Breast epithelium (tissue), 3 donors: Measurements from ENCODE around the gene PPP2R2D.

Experiments
- CTCF ChIP-seq, 3 donors: fragments of 450-650 bp; IDR thresholded peaks; one replicate each; pipeline ENCODE4 v1.5.1; 2016 to 2017; ENCODE audit warnings: antibody characterized with exemption in 3 of 3, mild to moderate bottlenecking in 3 of 3, moderate library complexity in 3 of 3
- POLR2A ChIP-seq: fragments of 450-650 bp; IDR thresholded peaks from one replicate; pipeline ENCODE4 v1.6.1; 2016; ENCODE audit warnings: antibody characterized with exemption, mild to moderate bottlenecking, moderate library complexity

- TF ChIP-seq CTCF (IDR thresholded peaks at IDR 0.05) (no peak), POLR2A (no peak)
These were observed 20.4 kb downstream of the PPP2R2D start for GRCh38 chr10:131921184-131921583.
